HK-2 (cell line): ENCODE data around the gene KIF13A.
"Not testable (repeated sequence)": the region's sequence is repeated elsewhere in the genome, so short reads cannot be mapped to it uniquely, and the experiment has no call there.

Experiments used
- DNase-seq: peaks from one replicate; pipeline ENCODE4 v3.0.0-alpha.2; 2018; ENCODE audit not compliant: unreplicated experiment

KIF13A gene

DNA sequence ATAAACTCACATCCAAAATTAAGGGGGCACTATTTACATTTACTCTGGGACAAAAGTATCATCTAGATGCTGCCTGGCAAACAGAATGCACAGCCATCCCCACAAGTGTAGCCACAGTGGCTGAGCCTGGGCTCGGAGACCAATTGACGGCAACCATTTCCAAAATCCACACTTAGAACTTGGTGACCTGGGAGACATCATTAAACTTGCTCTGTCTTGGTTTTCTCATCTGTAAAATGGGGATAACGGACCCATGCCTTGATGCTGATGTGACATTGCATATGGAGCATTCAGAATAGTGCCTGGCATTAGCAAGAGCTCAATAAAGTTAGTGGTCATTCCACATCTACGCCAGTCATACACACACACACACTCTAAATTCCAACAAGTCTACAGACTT, 140.7 kb downstream of the KIF13A start:
- DNase-seq = no peak

DNA sequence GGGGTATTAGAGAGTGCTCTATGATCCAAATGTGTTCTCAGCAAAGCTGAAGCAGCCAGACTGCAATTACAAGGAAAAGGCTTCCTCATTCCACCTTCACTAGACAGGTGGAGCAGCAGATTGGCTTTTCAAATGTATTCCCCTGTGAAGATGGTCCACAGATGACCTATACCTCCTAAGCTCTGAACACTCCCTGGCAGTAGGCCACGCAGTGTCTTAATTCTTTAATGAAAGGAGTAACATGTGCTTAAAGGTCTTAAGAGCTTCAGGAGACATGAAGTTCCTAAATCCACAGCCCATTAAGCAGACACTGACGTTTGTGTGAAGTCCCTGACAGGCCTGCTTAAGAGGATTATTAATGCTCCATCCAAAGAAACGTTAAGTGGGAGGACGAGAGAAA, 141.8 kb downstream of the KIF13A start:
- no peak for DNase-seq

GRCh38 chr6:17844967-17845366, 142.5 kb downstream of the KIF13A start:
- DNase-seq = not testable (repeated sequence)

DNA sequence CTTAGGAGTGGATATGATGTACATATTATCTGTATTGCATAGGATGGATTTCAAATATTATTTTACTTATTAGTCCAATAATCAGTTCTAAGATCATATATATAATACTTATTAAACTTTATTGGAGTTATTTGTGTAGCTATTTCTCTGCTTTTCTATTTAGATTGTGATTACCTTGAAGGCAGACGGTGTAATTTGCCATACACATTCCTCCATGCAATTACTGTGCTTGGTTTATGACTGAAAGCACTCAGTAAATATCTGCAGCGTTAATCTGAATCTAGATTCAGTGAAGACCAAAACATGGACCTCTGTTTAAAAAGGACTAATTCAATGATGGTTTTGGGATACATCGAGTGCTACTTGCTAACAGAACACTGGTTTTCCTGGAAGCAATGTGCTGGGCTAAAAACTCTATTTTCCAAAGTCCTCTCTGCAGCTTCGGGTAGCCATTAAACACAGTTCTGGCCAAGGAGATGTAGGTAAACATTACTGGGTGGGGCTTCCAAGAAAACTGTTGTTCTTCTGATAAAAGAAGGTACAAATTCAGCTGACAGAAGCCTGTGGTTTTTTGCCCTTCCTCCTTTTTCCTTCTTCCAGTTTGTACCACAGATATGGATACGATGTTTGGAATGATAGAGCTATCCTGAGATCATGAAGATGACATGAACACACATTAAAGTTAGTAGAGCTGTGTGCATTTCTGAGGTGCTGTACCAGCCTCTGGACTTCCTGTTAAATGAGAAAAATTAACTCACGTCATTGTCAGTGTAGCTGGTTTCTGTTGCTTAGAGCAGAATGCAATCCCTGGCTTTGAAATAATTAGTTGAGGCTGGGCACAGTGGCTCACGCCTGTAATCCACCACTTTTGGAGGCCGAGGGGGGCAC, 144.3 kb downstream of the KIF13A start:
- DNase-seq = no peak

DNA sequence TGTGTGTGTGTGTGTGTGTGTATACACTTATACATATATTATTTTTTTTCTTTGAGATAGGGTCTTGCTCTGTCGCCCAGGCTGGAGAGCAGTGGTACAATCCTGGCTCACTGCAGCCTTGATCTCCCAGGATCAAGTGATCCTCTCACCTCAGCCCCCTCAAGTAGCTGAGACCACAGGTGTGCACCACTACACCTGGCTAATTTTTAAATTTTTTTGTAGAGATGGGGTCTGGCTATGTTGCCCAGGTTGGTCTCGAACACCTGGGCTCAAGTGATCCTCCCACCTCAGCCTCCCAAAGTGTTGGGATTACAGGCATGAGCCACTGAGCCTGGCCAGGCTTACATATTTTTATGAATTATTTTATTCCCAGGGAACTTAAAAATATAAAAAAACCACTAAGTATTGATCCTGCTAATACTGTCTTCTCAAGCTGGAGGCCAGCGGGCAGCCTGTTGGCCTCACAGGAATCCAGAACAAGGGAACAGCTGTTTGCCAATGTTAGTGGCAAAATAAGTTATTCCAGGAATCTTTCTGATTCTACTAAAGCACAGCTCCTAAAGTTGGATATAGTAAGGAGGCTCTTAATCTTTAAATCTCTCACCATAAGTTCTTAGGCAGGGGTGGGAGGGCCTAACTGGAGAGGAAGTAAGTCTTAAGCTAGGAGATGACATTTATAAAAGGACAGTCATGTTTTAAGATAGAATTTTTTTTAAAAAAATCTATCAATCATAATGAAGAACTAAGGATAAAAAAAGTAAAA, 145.2 kb downstream of the KIF13A start:
- DNase-seq = no peak

DNA sequence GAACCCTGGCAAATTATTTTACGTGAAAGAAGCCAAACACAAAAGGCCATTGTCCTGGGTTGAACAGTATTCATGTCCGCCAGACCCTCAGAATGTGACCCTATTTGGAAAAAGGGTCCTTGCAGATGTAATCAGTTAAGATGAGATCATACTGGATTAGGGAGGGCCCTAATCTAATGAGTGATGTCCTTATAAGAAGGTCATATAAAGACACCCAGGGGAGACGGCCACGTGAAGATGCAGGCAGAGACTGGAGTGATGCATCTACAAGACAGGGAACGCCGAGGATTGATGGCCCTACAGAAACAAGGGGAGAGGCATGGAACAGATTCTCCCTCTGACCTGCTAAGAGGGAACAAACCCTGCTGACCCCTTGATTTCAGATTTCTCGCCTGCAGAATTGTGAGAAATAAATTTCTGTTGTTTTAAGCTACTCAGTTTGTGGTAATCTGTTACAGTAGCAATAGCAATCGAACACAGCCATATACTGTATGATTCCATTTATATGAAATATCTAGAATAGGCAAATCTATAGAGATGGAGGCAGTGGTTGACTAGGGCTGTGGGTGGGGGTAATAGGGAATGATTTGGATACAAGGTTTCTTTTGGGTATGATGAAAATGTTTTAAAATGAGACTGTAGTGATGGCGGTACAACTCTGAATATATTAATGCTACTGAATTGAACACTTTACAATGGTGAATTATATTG, 147.8 kb downstream of the KIF13A start:
- DNase-seq = no peak

GRCh38 chr6:17836293-17836692, 151.1 kb downstream of the KIF13A start:
- no peak for DNase-seq

DNA sequence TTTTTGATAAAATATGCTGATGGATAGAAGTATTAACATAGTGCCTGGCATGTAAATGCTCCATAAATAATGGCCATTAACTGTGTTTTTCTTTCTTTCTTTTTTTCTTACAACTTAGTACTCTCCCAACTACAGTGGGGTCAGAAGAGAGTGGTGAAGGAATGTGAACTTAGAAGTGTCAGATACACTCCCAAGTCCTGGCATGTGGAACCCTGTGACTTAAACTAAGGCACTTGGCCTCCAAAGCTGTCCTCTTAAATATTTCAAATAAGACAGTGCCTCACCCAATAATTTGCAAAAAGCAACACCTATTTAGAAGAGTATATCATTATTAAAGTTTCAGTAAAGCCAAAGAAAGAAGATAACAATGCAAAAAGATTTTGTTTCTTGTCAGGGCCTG, 151.7 kb downstream of the KIF13A start:
- no peak for DNase-seq

- peak; percentile 28 for DNase-seq
Measured at GRCh38 chr6:17831135-17831534, 156.3 kb downstream of the KIF13A start.

DNA sequence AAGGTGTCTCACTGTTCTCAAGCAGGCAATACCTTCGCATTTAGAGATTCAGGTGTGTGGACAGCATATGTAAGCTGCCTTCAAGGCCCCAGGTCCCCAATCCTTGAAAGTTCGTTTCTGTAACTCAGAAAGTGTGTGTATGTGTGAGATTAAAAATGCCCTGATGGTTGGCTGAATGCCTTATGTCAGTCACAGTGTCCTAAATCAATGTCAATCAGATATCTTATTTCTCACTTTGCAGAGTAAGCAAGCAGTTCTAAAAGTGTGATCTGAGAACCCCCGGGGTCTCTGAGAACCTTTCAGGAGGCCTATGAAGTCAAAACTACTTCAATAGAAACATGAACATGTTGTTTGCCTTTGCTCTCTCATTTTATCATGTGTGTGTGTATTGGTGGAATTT, 157.5 kb downstream of the KIF13A start:
- DNase-seq = no peak

GRCh38 chr6:17828149-17828548, 159.3 kb downstream of the KIF13A start:
- no peak for DNase-seq

- no peak for DNase-seq
Measured at GRCh38 chr6:17826301-17826700, 161.1 kb downstream of the KIF13A start.

GRCh38 chr6:17820055-17820454, 167.4 kb downstream of the KIF13A start:
- no peak for DNase-seq

DNA sequence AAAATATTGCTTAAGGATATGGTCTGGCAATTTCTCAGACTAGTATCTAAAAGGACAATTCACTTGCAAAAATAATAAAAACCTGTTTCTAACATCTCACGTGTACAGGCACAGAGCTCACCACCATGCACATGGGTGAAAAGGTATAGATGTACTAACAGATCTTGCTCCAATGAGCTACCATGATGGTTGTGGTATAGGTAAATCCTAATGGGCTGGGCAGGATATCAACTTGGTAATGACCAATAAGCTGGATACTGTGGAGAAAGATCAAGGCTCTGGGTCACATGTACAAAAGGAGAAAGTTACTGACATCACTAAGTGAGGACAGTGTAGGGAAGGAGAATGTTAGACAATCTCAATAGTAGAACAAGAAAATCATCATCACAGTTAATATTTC, 169.7 kb downstream of the KIF13A start:
- peak; percentile 20 for DNase-seq

GRCh38 chr6:17816921-17817611, 170.4 kb downstream of the KIF13A start:
- peak; percentile 57 for DNase-seq

DNA sequence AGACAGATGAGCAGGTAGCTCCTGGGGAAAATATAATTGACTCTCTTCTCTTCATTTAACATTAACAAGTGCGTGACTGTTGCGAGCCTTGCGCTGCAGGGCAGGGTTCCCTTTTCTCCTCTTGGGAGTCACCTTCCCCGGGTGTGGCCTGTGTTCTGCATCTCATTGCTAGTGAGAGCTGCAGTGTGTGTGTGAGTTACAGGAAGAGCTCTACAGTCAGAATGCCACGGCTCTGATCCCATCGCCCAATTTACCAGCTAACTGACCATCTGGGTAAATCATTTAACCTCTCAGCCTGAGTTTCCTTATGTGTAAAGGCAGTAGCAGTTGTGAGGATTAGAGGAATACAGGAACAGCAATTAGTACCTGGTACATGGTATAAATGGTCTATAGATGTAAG, 173.9 kb downstream of the KIF13A start:
- DNase-seq = no peak

GRCh38 chr6:17812311-17812710, 175.1 kb downstream of the KIF13A start:
- no peak for DNase-seq

DNA sequence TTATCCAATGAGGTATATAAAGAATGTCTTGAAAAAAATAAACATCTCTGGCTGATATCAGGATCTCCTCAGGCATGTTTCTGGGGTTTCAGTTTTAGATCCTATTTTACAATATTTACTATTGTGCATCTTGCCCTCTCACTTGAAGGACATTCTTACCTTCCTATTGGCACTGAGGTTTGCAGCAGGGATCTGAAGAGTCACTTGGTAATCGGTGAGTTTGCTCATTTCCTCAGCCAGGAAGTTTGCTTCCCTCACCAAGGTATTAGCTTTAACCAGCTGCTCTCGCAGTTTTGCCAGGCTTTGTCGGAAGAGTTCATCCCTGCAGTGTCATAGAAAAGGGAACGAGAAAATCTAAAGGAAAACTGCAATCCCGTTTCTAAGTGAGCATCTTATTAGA, 178.8 kb downstream of the KIF13A start:
- no peak for DNase-seq

GRCh38 chr6:17807431-17807830, 180.0 kb downstream of the KIF13A start:
- not testable (repeated sequence) for DNase-seq

DNA sequence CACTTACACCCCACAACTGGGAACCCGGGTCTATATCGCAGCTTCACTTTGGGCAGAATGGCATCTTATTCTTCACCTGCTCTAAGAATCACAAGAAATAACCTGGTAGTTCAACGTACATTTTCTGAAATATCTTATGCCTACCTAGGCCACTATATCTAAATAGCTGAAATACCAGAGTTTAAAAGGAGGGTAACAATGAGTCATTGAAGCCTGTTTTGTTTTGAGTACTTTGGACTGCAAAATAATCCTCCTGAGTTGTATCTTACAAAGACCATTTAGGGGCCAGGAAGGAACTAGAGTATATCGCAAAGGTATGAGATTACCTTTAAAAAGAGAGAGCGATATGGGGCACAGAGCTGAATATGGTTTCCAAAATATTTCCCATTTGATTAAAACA, 184.0 kb downstream of the KIF13A start:
- DNase-seq = no peak

DNA sequence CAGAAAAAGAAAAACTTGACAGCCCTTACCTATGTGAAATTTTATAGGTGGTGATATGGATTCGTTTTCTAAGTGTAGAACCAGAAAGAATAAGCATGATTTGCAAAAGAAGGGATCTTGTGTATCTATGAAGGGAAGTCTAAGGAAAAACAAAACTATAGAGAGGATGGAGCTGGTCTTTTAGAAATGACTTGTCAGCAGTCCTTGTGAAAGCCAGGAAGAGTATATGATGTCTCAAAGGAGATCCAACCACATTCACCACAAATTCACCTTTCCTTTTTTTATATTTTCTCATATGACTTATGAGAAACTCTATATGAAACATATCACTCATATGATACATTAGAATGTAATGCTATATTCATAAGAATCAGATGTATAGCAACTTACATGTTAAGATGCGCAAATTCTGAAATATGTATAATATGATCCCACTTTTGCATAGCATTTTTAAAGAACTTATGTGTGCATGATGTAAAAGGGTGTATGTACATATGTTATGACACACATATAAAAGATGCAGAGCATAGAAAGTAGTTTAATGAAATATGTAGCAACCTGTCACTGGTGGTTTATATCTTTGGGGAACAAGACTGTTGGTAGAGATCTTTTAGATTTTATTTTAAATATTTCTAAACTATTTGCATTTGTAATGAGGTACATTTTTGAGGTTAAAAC, 188.8 kb downstream of the KIF13A start:
- DNase-seq = no peak
